ENCODE data around the gene PPARG.

GRCh38 chr3:12408984-12409683 is 120.3 kb downstream of the PPARG start:
- TF ChIP-seq CTCF (IDR thresholded peaks at IDR 0.05 in 2 of 3, conservative IDR thresholded peaks at IDR 0.05 in 1 of 3; ENCODE audit: borderline replicate concordance in 1 of 3, insufficient read depth in 1 of 3, low read depth in 2 of 3, low read length in 2 of 3) (no peak), POLR2A (IDR thresholded peaks at IDR 0.05; ENCODE audit: borderline replicate concordance, extremely low read depth, insufficient read depth, insufficient read length) (no peak), ZNF274 (IDR thresholded peaks at IDR 0.05; ENCODE audit: low read depth, low read length) (no peak), YY1 (IDR thresholded peaks at IDR 0.05; ENCODE audit: extremely low read depth, insufficient replicate concordance, low read depth, low read length) (no peak), POLR2AphosphoS5 (IDR thresholded peaks at IDR 0.05; ENCODE audit: low read depth, low read length) (no peak), SIN3A (IDR thresholded peaks at IDR 0.05; ENCODE audit: low read depth) (no peak), EZH2 (IDR thresholded peaks at IDR 0.05) (no peak)
- TF ChIP-seq, protein P1, sequence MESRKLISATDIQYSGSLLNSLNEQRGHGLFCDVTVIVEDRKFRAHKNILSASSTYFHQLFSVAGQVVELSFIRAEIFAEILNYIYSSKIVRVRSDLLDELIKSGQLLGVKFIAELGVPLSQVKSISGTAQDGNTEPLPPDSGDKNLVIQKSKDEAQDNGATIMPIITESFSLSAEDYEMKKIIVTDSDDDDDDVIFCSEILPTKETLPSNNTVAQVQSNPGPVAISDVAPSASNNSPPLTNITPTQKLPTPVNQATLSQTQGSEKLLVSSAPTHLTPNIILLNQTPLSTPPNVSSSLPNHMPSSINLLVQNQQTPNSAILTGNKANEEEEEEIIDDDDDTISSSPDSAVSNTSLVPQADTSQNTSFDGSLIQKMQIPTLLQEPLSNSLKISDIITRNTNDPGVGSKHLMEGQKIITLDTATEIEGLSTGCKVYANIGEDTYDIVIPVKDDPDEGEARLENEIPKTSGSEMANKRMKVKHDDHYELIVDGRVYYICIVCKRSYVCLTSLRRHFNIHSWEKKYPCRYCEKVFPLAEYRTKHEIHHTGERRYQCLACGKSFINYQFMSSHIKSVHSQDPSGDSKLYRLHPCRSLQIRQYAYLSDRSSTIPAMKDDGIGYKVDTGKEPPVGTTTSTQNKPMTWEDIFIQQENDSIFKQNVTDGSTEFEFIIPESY (IDR thresholded peaks at IDR 0.05; ENCODE audit: extremely low read depth, insufficient replicate concordance, low read length), result no peak
